GM12873 (cell line): ENCODE data around the gene SEMA3F.

ENCODE experiments used
- TF ChIP-seq, protein P1 (sequence below): IDR thresholded peaks from 2 replicates; pipeline ENCODE4 v1.5.1; 2012; ENCODE audit warnings: low read depth, mild to moderate bottlenecking, moderate library complexity, low read length, control low read depth; ENCODE audit not compliant: insufficient read depth; ENCODE audit errors: missing control alignments

Gene SEMA3F

DNA sequence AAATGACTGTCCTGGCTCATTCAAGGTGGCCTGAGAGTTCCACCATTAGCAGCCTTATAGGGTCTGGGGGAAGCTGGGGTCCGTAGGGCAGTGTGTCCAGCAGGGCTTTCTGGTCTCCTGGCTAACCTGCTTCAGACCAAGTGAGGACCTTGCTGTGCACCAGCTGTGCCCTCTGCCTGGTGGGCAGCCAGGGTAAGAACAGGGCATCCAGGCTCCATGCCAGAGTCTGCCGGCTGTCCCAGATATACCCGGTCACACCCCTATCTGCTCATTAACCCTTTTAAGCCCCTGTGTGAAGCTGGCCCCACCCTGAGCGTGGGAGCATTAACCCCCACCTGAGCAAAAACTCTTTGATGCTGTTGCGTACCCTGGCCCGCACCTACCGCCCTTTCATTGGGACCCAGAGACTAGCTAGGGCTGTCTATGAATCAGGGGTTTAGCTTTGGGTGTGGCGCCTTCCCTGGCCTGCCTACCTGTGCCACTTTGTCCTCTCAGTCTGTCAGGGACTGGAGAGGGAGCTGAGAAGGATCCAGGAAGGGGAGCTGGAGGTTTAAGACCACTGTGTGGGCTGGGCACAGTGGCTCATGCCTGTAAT is 17.6 kb downstream of the SEMA3F start:
- TF ChIP-seq, protein P1, sequence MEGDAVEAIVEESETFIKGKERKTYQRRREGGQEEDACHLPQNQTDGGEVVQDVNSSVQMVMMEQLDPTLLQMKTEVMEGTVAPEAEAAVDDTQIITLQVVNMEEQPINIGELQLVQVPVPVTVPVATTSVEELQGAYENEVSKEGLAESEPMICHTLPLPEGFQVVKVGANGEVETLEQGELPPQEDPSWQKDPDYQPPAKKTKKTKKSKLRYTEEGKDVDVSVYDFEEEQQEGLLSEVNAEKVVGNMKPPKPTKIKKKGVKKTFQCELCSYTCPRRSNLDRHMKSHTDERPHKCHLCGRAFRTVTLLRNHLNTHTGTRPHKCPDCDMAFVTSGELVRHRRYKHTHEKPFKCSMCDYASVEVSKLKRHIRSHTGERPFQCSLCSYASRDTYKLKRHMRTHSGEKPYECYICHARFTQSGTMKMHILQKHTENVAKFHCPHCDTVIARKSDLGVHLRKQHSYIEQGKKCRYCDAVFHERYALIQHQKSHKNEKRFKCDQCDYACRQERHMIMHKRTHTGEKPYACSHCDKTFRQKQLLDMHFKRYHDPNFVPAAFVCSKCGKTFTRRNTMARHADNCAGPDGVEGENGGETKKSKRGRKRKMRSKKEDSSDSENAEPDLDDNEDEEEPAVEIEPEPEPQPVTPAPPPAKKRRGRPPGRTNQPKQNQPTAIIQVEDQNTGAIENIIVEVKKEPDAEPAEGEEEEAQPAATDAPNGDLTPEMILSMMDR: no peak

DNA sequence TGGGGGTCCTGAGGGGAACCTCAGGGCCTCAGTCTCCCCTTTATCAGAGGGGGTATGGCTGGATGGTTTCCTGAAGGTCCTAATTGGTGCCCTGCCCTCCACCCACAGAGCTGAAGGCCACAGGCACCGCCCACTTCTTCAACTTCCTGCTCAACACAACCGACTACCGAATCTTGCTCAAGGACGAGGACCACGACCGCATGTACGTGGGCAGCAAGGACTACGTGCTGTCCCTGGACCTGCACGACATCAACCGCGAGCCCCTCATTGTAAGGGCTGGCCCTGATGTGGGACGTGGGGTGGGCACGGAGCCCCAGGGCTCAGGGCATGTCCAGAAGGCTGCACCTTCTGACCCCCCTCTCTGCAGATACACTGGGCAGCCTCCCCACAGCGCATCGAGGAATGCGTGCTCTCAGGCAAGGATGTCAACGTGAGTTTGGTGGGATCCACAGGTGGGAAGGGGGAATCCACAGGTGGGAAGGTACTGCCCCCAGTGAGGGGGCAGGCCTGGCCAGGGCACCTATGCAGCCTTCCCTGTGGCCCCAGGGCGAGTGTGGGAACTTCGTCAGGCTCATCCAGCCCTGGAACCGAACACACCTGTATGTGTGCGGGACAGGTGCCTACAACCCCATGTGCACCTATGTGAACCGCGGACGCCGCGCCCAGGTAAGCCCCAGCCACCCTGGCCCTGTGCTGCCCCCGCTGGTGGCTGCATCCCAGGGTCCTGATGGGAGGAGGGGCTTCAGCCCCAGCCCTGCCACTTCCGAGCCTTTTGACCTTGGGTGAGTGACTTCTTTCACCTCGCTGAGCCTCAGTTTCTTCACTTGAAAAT is 18.8 kb downstream of the SEMA3F start:
- TF ChIP-seq, protein P1: no peak

DNA sequence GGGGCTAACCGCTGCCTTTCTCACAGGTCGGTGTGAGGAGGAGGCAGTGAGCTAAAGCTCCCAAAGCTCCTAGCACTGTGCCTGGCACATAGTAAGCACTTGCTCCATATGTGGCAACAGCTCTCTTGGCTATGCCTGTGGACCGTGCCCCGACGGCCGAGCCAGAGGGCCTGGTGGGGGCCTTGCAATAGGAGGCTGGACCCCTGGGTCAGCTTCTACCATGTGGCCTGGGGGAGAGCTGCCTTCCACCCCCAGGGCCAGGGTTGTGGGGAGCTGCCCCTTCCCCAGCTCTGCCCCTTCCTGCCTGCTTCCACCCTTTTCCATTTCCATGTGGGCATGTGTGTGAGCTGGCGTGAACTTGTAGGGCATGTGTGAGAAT is 19.4 kb downstream of the SEMA3F start:
- TF ChIP-seq, protein P1: no peak

DNA sequence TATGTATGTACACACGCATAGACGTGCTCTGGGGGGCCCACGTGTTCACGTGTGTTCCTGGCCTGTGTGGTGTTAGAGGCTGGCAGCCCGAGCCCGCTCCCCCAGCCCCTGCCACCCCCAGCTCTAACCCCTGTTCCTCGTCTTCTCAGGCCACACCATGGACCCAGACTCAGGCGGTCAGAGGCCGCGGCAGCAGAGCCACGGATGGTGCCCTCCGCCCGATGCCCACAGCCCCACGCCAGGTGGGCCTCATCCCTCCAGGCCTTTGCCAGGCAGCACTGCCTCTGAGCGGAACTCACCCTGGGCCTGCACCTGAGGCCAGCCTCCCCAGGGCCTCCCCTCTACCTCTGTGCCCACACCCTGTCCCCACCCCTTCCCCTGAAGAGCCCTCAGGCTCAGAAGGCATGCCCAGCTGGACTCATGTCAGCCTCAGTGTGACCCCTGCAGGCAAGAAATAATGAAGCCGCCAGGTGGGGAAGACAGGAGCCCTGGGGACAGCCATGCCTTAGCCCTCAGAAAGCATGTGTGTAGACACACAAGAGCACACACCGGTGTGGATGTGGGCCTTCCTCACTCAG is 19.9 kb downstream of the SEMA3F start:
- TF ChIP-seq, protein P1: no peak

DNA sequence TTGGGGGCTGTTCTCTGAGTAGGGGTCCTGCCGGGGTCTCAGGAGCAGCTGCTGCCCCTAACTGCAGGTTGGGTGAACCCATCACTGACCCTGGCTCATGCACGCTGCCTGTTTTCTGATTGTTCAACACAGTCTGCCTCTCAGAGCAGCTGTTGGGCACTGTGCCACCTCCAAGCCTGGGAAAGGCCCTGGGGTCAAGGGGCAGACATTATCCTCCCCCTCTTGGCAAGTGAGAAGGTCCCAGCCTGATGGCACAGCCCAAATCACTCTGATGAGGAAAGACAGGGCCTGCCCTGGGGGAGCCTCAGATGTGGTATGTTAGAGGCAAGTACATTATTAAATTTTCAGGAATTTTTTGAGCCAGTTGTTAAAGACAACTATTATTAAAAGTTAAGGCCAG is 22.2 kb downstream of the SEMA3F start:
- TF ChIP-seq, protein P1: no peak

DNA sequence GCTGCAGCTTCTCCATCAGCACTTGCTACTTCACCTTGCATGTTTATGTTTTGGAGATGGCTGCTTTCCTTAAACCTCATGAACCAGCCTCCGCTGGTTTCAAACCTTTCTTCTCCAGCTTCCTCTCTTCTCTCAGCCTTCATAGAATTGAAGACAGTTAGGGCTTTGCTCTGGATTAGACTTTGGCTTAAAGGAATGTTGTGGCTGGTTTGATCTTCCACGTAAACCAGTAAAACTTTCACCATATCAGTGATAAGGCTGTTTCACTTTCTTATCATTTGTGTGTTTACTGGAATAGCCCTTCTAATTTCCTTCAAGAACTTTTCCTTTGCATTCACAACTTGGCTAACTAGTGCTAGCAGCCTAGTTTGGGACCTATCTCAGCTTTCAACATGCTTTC is 24.6 kb downstream of the SEMA3F start:
- TF ChIP-seq, protein P1: no peak

DNA sequence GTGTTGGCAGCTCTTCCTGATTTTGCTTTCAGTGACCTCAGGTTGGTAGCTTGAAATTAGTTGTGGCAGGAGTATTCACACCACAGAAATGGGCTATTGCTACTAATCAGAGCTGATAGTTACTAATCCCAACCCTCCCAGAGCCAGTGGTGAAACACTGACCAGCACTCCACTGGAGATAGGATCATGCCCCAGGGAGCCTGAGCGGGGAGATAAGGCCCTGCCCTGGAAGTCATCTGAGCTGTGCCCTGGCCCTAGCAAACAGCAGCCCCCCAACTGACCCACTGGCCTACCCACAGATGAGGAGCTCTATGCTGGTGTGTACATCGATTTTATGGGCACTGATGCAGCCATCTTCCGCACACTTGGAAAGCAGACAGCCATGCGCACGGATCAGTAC is 26.9 kb downstream of the SEMA3F start:
- TF ChIP-seq, protein P1: no peak
